HG02759 (cell line): ENCODE data around the gene MS4A2.
"Not testable (repeated sequence)": the region's sequence is repeated elsewhere in the genome, so short reads cannot be mapped to it uniquely, and the experiment has no call there.

ENCODE experiments used
- ATAC-seq: cut with Tn5 transposase; IDR thresholded peaks from one replicate; pipeline ENCODE4 v1.9.1; 2021; ENCODE audit warnings: mild to moderate bottlenecking, moderate library complexity; ENCODE audit not compliant: unreplicated experiment

The MS4A2 gene

GRCh38 chr11:60088364-60088763 is at the start of gene MS4A2:
Gene MS4A2, plus strand, starts transcription at chr11:60088664. Its CDS starts 102 bp downstream, at chr11:60088766.
- ATAC-seq: no peak

GRCh38 chr11:60040109-60040508 is 48.4 kb upstream of the MS4A2 start, which contains the start of gene OOSP2:
Gene OOSP2, plus strand, starts transcription at chr11:60040409. Its CDS starts 51 bp downstream, at chr11:60040460.
- ATAC-seq: no peak

GRCh38 chr11:60050422-60050821 is 38.0 kb upstream of the MS4A2 start:
- not testable (repeated sequence) for ATAC-seq

GRCh38 chr11:60050839-60051238 is 37.6 kb upstream of the MS4A2 start:
- not testable (repeated sequence) for ATAC-seq

- ATAC-seq: no peak
These were observed 32.0 kb upstream of the MS4A2 start, which contains the start of gene MS4A3 for GRCh38 chr11:60056349-60056969. Gene MS4A3, plus strand, starts transcription at chr11:60056665. Its CDS starts 4,496 bp downstream, at chr11:60061161.

GRCh38 chr11:60059052-60059451 is 29.4 kb upstream of the MS4A2 start:
- no peak for ATAC-seq

- no peak for ATAC-seq
These were observed 28.8 kb upstream of the MS4A2 start for GRCh38 chr11:60059521-60060240.

- no peak for ATAC-seq
These were observed 24.4 kb upstream of the MS4A2 start for GRCh38 chr11:60064111-60064510.

GRCh38 chr11:60065801-60066200 is 22.7 kb upstream of the MS4A2 start:
- ATAC-seq: no peak

- no peak for ATAC-seq
These were observed 19.0 kb upstream of the MS4A2 start for GRCh38 chr11:60069450-60069849.

GRCh38 chr11:60071644-60072043 is 16.8 kb upstream of the MS4A2 start:
- not testable (repeated sequence) for ATAC-seq

GRCh38 chr11:60077216-60077817 is 11.1 kb upstream of the MS4A2 start:
- no peak for ATAC-seq

GRCh38 chr11:60077981-60078380 is 10.5 kb upstream of the MS4A2 start:
- ATAC-seq: no peak

- ATAC-seq: no peak
These were observed 9.7 kb upstream of the MS4A2 start for GRCh38 chr11:60078745-60079144.

- no peak for ATAC-seq
These were observed 7.9 kb upstream of the MS4A2 start for GRCh38 chr11:60080535-60080934.

- no peak for ATAC-seq
These were observed 3.7 kb upstream of the MS4A2 start for GRCh38 chr11:60084631-60085273.

GRCh38 chr11:60085909-60086308 is 2.6 kb upstream of the MS4A2 start:
- ATAC-seq: no peak

GRCh38 chr11:60087239-60087638 is 1.2 kb upstream of the MS4A2 start:
- ATAC-seq: no peak

GRCh38 chr11:60095477-60096120 is 7.1 kb downstream of the MS4A2 start:
- no peak for ATAC-seq

GRCh38 chr11:60097189-60097588 is 8.7 kb downstream of the MS4A2 start:
- ATAC-seq: no peak

- ATAC-seq: peak; percentile 75
These were observed 10.0 kb downstream of the MS4A2 start for GRCh38 chr11:60098508-60098907.
